ENCODE results near the gene SYT1.
"Not testable (repeated sequence)": the region's sequence is repeated elsewhere in the genome, so short reads cannot be mapped to it uniquely, and the experiment has no call there.

Gene SYT1

GRCh38 chr12:79156846-79157463 lies 292.4 kb downstream of the SYT1 start:
- DNase-seq = no peak

- no peak for DNase-seq
Observed at GRCh38 chr12:79161249-79161934, 296.8 kb downstream of the SYT1 start.

GRCh38 chr12:79162147-79162772 lies 297.7 kb downstream of the SYT1 start:
- no peak for DNase-seq

GRCh38 chr12:79162948-79163347 lies 298.4 kb downstream of the SYT1 start:
- DNase-seq = no peak

- no peak for DNase-seq
Observed at GRCh38 chr12:79164890-79165289, 300.3 kb downstream of the SYT1 start.

GRCh38 chr12:79168687-79169086 lies 304.1 kb downstream of the SYT1 start:
- no peak for DNase-seq

- DNase-seq = peak; percentile 36
Observed at GRCh38 chr12:79174626-79175025, 310.1 kb downstream of the SYT1 start.

GRCh38 chr12:79183003-79183402 lies 318.4 kb downstream of the SYT1 start:
- peak; percentile 8 for DNase-seq

GRCh38 chr12:79183926-79184325 lies 319.4 kb downstream of the SYT1 start:
- DNase-seq = no peak

GRCh38 chr12:79186506-79186905 lies 321.9 kb downstream of the SYT1 start:
- DNase-seq = no peak

GRCh38 chr12:79187032-79187431 lies 322.5 kb downstream of the SYT1 start:
- no peak for DNase-seq

- DNase-seq = no peak
Observed at GRCh38 chr12:79191391-79191790, 326.8 kb downstream of the SYT1 start.

- peak; percentile 14 for DNase-seq
Observed at GRCh38 chr12:79194595-79194994, 330.0 kb downstream of the SYT1 start.

GRCh38 chr12:79199166-79199565 lies 334.6 kb downstream of the SYT1 start:
- no peak for DNase-seq

- no peak for DNase-seq
Observed at GRCh38 chr12:79200176-79200575, 335.6 kb downstream of the SYT1 start.

GRCh38 chr12:79203058-79203647 lies 338.6 kb downstream of the SYT1 start:
- DNase-seq = no peak

GRCh38 chr12:79206871-79207270 lies 342.3 kb downstream of the SYT1 start:
- no peak for DNase-seq

- not testable (repeated sequence) for DNase-seq
Observed at GRCh38 chr12:79210403-79210802, 345.8 kb downstream of the SYT1 start.

GRCh38 chr12:79217306-79217705 lies 352.7 kb downstream of the SYT1 start:
- no peak for DNase-seq

- no peak for DNase-seq
Observed at GRCh38 chr12:79223210-79223609, 358.6 kb downstream of the SYT1 start.

GRCh38 chr12:79223761-79224160 lies 359.2 kb downstream of the SYT1 start:
- DNase-seq = no peak

GRCh38 chr12:79227091-79227490 lies 362.5 kb downstream of the SYT1 start:
- DNase-seq = no peak

- no peak for DNase-seq
Observed at GRCh38 chr12:79227646-79228045, 363.1 kb downstream of the SYT1 start.

- no peak for DNase-seq
Observed at GRCh38 chr12:79233341-79233781, 368.8 kb downstream of the SYT1 start.

Data from EL (cell line).